HG03442 (cell line): ENCODE measurements around the gene RHOA.
"Not testable (repeated sequence)": the region's sequence is repeated elsewhere in the genome, so short reads cannot be mapped to it uniquely, and the experiment has no call there.

Source experiments
- ATAC-seq: cut with Tn5 transposase; IDR thresholded peaks from one replicate; pipeline ENCODE4 v1.9.1; 2021; ENCODE audit warnings: mild to moderate bottlenecking, moderate library complexity; ENCODE audit not compliant: unreplicated experiment

The RHOA gene

GRCh38 chr3:49333091-49333490 lies 78.7 kb downstream of the RHOA start:
- ATAC-seq = no peak

- ATAC-seq = no peak
Measured at GRCh38 chr3:49329186-49329585, 82.6 kb downstream of the RHOA start.

GRCh38 chr3:49328350-49328749 lies 83.4 kb downstream of the RHOA start:
- not testable (repeated sequence) for ATAC-seq

GRCh38 chr3:49327485-49327884 lies 84.3 kb downstream of the RHOA start:
- no peak for ATAC-seq

- ATAC-seq = no peak
Measured at GRCh38 chr3:49324768-49325167, 87.0 kb downstream of the RHOA start.

GRCh38 chr3:49316696-49317457 lies 94.9 kb downstream of the RHOA start:
- no peak for ATAC-seq

DNA sequence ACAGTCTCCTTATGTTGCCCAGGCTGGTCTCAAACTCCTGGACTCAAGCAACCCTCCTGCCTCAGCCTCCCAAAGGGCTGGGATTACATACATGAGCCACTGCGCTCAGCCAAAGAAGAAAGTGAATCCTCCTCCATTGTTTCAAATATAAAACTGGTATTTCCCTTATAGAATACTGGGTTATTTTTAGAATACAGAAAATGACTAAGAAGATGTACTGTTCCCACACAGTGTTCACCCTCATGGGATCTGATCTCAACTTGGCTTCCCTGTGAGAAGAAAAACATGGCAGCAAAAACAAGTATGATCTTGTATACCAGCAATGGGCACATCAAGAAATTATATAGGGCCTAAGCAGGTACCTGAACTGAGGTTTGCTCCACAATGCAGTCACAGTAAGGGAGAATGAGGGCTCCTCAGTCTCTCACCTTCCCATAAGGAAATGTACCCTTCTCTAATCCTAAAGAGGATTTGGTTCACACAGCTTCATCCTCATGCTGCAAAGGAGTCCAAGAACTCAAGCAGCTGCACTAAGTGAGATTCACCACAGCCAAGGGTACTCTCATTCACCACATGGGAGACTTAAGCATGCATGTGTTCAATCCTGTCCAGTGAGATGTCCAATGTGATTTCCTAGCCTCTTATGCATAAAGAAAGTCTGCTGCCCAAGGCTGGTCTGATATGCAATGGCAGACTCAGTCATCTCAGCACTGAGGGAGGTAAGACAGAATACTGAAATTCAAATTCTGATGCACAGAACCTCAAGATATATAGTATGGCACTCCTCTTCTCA lies 97.7 kb downstream of the RHOA start:
- no peak for ATAC-seq

DNA sequence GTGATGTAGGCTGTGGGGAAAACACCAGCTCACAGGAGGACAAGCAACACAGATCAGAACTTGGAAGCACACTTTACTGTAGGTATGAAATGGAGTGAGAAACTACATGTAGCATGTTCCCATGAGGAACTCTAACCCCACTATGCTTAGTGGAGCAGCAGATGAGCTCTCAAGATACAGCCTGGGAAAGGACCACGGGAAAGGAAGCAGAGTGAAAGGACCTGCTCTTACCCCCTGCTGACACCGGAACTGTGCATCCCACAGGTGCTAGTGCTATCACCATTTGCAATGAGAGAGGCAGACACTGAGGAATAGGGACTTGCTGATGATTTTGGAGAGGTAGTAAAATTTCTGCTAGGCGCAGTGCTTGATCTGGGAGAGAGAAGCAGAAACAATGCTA lies 100.5 kb downstream of the RHOA start:
- ATAC-seq = no peak

- no peak for ATAC-seq
Measured at GRCh38 chr3:49310677-49311076, 101.1 kb downstream of the RHOA start.
